Thyroid gland (tissue), 4 donors: Measurements from ENCODE around the gene FOXO1.

Experiments
- POLR2A ChIP-seq, 2 donors: fragments of 450-650 bp; IDR thresholded peaks; one replicate each; pipeline ENCODE4 v1.6.1; 2017; ENCODE audit warnings: antibody characterized with exemption in 2 of 2, mild to moderate bottlenecking in 2 of 2, moderate library complexity in 1 of 2
- TF ChIP-seq, protein P1 (sequence below), 6 experiments: fragments of 200-600 bp in 3 of 6; fragments of 450-650 bp in 3 of 6; sonication (generic) in 3 of 6; IDR thresholded peaks; one replicate each; pipeline ENCODE4 v1.5.1; 2016 to 2019; ENCODE audit warnings: antibody characterized with exemption in 6 of 6, mild to moderate bottlenecking in 2 of 6, inconsistent platforms in 1 of 6, moderate library complexity in 1 of 6

DNA sequence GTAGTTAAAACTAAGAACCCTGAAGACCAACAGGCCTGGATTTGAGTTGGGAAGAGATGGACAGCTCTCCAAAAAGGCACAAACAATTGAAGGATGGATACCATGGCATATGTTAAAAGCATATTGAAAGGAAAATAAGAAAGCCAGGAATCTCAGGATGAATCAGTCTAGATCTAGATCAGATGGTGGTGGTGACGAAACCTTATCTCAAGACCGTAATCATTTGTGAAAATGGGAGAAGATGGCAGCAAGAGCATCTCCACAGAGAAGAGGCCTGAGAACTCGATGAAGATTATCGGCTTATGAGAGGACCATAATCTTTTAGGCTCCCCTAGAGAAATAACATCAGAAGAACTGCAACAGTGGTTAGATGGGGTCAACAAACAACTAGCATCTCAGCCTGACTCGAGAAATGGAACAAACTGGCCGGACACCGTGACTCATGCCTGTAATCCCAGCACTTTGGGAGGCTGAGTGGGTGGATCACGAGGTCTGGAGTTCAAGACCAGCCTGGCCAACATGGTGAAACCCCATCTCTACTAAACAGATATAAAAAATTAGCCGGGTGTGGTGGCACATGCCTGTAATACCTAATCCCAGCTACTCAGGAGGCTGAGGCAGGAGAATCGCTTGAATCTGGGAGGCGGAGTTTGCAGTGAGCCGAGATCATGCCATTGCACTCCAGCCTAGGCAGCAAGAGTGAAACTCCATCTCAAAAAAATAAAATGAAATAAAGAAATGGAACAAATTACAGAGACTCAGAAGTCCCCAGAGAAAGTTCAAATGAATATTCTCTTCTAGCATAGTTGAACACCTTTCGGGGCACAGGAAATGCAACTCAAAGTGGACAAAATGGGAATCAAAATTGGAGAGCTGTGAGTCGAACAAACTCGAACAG lies 47.6 kb downstream of the FOXO1 start:
- TF ChIP-seq, protein P1, sequence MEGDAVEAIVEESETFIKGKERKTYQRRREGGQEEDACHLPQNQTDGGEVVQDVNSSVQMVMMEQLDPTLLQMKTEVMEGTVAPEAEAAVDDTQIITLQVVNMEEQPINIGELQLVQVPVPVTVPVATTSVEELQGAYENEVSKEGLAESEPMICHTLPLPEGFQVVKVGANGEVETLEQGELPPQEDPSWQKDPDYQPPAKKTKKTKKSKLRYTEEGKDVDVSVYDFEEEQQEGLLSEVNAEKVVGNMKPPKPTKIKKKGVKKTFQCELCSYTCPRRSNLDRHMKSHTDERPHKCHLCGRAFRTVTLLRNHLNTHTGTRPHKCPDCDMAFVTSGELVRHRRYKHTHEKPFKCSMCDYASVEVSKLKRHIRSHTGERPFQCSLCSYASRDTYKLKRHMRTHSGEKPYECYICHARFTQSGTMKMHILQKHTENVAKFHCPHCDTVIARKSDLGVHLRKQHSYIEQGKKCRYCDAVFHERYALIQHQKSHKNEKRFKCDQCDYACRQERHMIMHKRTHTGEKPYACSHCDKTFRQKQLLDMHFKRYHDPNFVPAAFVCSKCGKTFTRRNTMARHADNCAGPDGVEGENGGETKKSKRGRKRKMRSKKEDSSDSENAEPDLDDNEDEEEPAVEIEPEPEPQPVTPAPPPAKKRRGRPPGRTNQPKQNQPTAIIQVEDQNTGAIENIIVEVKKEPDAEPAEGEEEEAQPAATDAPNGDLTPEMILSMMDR (IDR thresholded peaks at IDR 0.05), result no peak
- no peak for TF ChIP-seq POLR2A (IDR thresholded peaks at IDR 0.05)
